Measurements from ENCODE around the gene UIMC1. TPM values are rescaled to one million over a fixed set of nuclear protein-coding genes. Genes with fewer than 3 reads are reported as not detected.

UIMC1 gene
- total RNA-seq, 1 donor from 2014 or later, result 45.2 TPM

DNA sequence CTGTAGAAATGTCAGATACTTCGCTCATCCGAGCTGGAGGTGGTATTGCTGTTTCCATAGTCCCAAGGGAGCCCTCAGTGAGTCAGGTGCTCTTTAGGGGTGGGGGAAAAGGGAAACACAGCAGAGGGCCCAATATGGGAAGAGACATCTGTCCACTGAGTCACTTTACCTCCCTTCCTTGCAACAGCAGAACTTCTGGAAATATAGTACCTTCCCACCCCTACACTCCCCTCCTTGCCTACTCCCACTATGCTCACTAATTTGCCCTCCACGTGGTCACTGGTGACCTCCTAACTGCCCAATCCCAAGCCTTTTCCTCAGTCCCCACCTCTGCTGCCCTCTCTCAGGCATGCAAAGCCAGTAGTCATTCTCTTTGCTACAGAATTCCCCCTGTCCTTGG lies 109.3 kb downstream of the UIMC1 start:
- Mint-ChIP-seq H3K27me3 (ENCODE audit: low read depth) (peaks cover 7% of the 10 kb centered on the region), H3K36me3 (peaks cover 6% of the 10 kb centered on the region), H3K4me1 (no peaks in the 10 kb centered on the region), H3K27ac (no peak overlapping the region), H3K9me3 (no peaks in the 10 kb centered on the region), H3K4me3 (no peak overlapping the region)
- TF ChIP-seq, protein P1, sequence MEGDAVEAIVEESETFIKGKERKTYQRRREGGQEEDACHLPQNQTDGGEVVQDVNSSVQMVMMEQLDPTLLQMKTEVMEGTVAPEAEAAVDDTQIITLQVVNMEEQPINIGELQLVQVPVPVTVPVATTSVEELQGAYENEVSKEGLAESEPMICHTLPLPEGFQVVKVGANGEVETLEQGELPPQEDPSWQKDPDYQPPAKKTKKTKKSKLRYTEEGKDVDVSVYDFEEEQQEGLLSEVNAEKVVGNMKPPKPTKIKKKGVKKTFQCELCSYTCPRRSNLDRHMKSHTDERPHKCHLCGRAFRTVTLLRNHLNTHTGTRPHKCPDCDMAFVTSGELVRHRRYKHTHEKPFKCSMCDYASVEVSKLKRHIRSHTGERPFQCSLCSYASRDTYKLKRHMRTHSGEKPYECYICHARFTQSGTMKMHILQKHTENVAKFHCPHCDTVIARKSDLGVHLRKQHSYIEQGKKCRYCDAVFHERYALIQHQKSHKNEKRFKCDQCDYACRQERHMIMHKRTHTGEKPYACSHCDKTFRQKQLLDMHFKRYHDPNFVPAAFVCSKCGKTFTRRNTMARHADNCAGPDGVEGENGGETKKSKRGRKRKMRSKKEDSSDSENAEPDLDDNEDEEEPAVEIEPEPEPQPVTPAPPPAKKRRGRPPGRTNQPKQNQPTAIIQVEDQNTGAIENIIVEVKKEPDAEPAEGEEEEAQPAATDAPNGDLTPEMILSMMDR (IDR thresholded peaks at IDR 0.05; ENCODE audit: unreplicated experiment), result no peak
- no peak for DNase-seq (ENCODE audit: low spot score in 2 of 2, unreplicated experiment in 2 of 2)

DNA sequence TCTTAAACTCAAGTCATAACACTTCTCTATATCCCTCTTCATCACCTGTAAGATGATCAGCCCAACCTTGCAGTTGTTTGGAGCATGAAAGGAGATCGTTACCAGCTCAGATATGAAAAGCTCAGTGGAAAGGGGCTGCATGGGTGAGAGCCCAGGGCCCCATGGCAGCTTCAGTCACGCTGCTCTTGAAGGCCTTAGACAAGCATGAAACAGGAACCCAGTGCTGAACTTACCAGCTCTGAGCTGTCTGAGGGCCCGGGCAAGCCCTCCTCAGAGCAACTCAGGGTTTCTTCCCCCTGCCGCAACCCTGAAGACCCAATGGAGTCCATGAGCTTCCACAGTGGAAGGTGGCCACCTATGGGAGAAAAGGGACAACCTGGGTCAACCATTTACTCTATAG lies 110.7 kb downstream of the UIMC1 start:
- H3K27ac Mint-ChIP-seq, result no peak overlapping the region
- TF ChIP-seq, protein P1 (IDR thresholded peaks at IDR 0.05; ENCODE audit: unreplicated experiment), result no peak
- peaks cover 18% of the 10 kb centered on the region for H3K27me3 Mint-ChIP-seq (ENCODE audit: low read depth)
- H3K36me3 Mint-ChIP-seq, result no peaks in the 10 kb centered on the region
- DNase-seq (ENCODE audit: low spot score in 2 of 2, unreplicated experiment in 2 of 2), result no peak
- H3K4me1 Mint-ChIP-seq, result no peaks in the 10 kb centered on the region
- H3K4me3 Mint-ChIP-seq, result no peak overlapping the region
- no peaks in the 10 kb centered on the region for H3K9me3 Mint-ChIP-seq

DNA sequence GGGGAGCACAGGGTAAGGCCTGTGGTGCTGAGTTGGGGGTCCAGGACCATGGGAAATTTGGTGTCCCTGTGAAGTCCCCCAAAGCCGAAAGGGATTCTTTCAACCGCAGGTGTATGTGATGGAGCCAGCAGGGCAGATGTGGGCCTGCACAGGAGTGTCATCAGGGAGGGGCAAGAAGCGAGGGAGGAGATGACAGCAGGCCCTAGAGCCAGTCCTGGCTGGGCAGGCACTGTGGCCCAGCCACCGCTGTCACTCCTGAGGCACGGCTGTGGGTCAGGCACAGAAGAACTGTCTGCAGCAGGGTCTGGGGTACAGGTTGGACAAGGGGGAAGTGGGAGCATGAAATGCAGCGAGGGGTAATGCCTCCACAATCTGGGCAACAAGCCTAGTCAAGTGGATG lies 112.3 kb downstream of the UIMC1 start:
- Mint-ChIP-seq H3K36me3 (no peaks in the 10 kb centered on the region), H3K9me3 (no peaks in the 10 kb centered on the region), H3K4me1 (no peaks in the 10 kb centered on the region), H3K4me3 (no peak overlapping the region), H3K27ac (no peak overlapping the region), H3K27me3 (ENCODE audit: low read depth) (peaks cover 20% of the 10 kb centered on the region)
- no peak for DNase-seq (ENCODE audit: low spot score in 2 of 2, unreplicated experiment in 2 of 2)
- TF ChIP-seq, protein P1 (IDR thresholded peaks at IDR 0.05; ENCODE audit: unreplicated experiment), result no peak

DNA sequence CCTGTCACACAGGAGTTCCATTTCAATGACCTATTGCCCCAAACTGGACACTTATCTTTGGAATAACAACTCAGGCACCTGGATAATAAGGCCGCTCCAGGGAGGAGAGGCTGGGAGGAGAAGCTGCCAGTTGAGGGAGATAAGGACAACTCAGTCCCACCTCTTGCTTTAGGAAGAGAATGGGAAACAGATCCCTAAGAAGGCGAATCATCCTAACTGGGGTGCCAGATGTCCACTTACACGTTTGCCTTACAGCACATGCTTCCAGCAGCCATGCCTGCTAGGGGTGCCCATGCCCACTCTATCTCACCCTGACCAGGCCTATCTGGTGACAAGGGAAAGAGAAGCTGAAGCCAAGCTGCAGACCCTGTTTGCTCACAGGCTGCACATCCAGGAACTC lies 113.9 kb downstream of the UIMC1 start:
- no peaks in the 10 kb centered on the region for H3K9me3 Mint-ChIP-seq
- no peak overlapping the region for H3K4me3 Mint-ChIP-seq
- peaks cover 24% of the 10 kb centered on the region for H3K27me3 Mint-ChIP-seq (ENCODE audit: low read depth)
- no peaks in the 10 kb centered on the region for H3K36me3 Mint-ChIP-seq
- H3K4me1 Mint-ChIP-seq, result no peaks in the 10 kb centered on the region
- H3K27ac Mint-ChIP-seq, result no peak overlapping the region
- TF ChIP-seq, protein P1 (IDR thresholded peaks at IDR 0.05; ENCODE audit: unreplicated experiment), result no peak
- no peak for DNase-seq (ENCODE audit: low spot score in 2 of 2, unreplicated experiment in 2 of 2)

DNA sequence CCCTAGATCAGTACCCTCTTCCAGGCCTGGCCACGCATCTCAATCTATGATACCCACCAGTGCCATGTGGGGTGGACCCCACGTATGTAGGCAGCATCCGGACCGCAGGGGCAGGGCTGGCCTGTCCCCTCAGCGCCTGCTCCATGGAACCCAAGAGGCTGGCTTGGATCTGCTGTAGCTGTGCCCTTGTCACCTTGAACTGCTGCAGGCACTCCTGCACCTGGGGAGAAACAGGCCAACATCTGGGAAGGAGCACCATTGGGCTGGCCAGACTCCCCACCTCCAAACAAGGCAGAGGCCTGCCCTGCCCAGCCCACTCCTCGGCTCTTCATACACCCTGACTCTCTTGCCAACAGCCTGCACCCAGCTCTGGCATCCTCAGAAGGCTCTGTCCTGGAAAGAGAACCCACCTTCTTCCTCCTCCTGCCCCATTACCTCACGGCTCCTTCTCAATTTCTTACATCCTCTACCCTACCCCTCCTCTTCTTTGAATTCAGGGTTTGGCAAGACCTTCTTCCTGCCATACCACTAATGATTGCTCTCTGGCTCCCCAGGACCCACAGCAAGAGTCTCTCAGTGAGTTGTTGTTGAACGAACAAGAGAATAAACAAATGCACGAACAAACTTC lies 115.1 kb downstream of the UIMC1 start:
- Mint-ChIP-seq H3K9me3 (no peaks in the 10 kb centered on the region), H3K27ac (no peak overlapping the region), H3K4me3 (no peak overlapping the region), H3K36me3 (no peaks in the 10 kb centered on the region), H3K27me3 (ENCODE audit: low read depth) (peaks cover 22% of the 10 kb centered on the region), H3K4me1 (no peaks in the 10 kb centered on the region)
- TF ChIP-seq, protein P1 (IDR thresholded peaks at IDR 0.05; ENCODE audit: unreplicated experiment), result no peak
- peak in 1 of 2 experiments; percentile 25 for DNase-seq (ENCODE audit: low spot score in 2 of 2, unreplicated experiment in 2 of 2)
